IPS DF 19.7 (cell line): Measurements from ENCODE around the gene MGLL.

ENCODE experiments used
- DNase-seq: peaks from one replicate; pipeline ENCODE4 v3.0.0-alpha.2; 2013; ENCODE audit warnings: low read depth, low spot score

Gene MGLL

DNA sequence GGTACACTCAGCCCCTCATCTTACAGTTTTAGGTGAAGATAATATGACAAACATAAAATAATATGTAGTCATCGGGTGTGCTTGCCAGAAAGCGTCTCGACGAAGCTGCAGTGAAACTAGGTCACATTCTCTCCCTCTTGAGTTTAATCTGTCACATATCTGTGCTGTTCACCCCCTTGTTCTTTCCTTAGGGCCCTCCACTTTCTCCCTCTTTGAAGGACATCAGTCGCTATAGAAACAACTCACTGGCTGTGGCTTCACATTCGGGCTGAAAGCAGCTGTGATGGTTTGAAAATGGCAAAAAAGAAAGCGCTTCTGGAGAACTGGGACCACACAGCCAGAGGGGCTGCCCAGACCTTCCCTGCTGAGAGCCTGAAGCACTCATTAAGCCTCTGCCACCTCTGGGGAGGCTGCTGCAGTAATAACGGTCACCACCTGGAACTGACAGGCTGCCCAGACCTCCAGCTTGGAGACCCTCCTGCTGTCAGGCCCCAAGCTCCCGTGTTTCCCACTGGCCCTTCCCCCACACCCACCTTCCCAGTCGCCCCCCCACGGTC, 99.2 kb downstream of the MGLL start:
- no peak for DNase-seq

DNA sequence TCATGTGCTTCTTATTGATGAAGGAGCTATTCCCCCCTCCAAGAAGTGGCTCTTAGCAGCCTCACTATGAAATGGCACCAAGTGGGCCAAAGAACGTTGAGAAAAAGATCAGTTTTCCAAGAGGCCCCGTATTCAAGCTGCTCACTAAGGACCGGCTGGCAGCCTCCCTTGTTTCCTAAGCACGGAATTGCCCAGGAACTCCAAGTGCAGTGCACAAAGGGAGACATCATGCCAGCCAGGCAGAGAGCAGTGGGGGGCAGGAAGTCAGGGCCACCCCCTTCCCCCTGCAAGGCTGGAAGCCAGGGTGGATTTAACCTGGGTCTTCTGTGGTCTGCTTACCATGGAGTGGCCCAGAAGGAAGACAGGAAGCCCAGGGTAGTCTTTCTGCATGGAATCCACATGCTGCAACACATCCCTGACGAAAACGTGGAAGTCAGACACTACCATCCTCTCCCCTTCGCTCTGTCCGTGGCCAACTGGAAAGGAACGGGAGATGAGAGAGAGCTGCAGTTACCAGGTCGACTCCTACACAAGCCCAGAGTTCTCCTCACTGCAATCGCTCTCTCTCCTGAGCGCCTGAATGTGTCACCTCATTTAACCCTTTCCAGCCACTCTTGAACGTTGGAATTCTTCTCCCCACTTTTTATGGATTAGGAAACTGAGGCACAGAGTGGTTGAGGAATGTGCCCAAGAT, 100.1 kb downstream of the MGLL start:
- DNase-seq = peak; percentile 35

DNA sequence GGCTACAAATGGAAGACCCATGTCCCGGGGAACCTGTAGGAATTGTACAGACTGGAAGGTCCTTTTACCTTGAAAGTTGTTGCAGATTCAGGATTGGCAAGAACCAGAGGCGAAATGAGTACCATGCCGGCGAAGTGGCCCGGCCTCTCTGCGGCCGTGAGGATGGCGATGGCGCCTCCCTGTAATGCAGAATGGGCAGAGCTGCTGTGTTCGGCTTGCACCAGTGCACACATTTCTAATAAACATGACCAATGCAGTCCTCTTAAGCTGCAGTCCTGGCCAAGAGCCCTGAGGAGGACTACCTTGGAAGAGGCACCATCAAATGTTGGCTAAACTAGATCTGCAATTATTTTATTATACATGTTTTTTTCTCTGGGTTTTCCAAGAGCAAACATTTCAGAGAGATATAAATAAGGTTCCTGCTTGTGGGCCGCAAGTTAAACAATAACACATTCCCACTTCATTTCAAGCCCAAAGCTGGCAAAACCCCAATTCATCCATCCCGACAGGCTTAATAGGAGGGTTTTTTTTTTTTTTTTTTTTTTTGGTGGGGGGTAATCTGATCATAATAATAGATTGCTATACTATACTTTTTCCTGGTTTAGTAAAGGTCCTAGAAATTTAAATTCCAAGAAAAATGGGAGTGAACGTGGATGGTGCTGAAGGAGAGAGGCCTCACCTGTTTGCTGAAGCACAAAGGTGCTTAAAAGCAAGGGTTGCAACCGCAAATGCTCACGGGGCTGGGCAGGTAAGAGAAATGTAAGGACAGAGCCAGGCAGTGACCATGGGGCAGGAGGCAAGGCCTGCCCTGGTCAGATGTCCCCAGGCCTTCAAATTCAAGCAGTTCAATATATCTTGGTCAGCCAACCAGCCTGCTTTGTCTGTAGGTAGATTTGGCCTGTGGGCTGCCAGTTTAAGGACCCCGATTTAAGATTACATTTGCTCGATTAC, 101.1 kb downstream of the MGLL start:
- no peak for DNase-seq

DNA sequence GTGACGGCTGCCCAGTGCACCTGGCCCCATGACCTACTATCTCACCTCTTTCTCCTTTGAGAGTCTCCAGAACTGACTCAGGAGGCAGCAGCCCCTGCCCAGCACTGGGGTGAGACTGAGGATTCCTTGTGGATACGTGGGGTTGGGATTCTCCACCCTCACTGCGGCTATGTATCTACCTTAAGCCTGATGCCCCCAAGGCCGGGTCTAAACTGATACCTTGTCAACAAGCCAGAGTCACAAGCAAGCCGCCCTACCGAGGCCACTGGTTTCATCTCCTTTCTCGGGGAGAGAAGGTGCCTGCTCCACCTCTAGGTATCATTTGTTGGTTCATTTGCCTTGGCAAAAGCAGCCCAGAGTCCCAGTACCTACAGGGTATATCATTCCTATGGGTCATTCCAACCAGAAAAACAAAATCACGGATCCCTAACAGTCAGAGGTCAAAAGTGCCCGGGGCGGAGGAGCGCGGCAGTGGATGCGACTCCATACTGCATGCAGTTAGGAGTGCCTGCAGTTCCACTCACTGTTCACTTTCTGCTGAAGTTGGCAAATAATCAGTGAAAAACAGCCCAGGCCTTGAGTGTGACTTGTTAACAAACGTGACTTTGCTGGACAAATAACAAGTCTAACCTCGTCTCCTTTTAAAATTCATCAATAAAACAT, 102.0 kb downstream of the MGLL start:
- DNase-seq = no peak

DNA sequence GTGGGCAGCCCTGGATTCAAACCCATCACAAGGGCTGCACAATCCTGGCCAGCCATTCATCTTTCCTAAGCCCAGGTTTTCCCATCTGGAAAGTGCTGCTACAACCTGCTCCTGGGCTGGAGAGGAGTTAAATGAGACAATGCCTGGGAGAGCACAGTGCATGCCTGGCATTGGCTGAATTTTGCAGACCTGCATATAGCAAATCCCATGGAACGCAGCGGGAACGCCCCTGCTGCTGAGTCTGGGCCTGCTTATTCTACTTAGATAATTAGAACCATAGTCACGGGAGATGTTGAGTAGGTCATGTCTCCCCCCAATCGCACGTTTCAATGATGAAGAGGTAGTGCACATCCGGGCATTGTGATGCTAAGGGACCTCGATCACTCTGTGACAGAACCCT, 102.9 kb downstream of the MGLL start:
- no peak for DNase-seq

DNA sequence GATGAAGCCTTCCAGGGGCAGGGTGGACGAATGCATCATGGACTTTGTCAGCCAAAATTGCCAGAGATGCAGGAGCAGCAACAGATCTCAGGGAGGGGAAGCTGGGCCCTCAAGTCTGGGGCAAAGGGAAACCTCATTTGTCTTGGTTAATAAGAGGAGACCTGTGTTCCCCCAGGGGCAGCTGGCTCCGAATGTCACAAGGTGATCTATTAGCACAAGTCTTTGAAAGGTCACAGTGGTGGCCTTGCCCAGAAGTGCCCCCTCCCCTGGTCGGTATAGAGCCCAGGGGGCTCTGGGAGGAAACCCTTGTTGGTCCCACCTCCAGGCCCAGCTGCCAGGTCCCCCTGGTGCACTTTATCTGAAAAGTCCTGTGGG, 103.4 kb downstream of the MGLL start:
- no peak for DNase-seq

DNA sequence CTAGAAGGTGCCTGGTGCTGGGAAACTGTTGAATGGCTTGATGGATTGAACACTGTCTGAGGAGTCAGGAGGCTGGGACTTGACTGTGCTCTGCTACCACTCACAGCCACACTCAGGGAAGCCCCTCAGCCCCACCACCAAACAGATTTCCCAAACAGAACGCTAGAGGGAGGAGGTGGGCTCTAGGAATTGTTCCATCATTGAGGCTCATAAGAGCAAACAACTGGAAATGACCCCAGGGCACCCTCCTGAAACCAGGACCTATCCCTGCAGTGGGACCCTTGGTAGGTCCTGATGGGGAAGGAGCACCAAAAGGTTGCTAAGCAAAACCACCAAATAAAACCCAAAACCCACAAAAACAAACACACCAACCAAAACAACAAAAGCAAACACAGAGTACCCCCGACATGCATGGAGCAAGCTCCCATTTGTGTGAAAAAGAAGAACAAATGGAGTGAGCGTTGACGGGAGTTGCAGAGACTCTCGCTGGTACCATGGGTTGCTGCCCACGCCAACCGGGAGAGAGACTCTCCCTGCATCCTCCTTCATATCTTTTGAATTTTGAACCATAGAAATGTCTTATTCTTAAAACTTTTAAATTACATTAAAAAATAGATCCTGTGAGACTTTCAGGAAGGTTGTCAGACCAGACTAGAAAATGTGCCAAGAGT, 103.9 kb downstream of the MGLL start:
- no peak for DNase-seq

DNA sequence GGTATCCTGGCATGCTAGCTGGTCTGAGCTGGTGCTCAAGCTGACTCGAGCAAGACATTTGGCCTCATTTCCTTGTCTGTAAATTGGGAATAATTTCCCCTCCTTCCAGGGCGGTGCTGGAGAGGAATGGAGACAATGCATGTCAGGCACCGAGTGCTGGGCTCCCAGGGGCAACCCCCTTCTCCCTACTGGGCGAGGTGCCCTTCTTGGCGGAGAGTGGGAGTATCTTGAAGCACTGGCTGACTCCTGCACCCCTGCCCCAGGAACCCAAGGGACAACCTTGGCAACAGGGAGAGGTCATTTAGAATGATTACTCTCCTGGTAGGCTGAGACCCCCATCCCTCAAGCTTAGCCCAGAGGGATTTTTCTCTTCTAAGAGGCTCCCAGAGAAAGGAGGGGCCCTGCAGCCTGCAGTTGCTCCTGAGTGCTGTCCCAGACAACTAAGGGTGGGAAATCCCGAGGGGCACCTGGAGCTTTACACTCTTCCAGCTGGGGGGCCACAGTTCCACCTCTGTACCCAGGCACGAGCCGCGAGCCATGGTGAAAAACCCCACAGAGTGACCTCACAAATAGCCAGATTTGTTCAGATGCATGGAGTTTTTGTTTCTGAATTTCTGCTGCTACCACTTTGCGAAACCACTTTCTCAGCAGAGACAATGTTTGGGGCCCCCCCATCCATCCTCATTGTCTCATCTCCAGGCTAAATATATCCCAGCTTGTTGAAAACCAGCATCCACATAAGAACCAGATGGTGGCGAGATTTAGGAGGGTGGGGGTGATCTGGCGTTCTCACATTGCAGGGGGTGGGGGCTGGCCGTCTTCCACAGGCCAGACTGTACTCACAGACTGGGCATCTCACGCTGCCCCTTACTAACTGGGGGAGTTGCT, 104.7 kb downstream of the MGLL start:
- no peak for DNase-seq

DNA sequence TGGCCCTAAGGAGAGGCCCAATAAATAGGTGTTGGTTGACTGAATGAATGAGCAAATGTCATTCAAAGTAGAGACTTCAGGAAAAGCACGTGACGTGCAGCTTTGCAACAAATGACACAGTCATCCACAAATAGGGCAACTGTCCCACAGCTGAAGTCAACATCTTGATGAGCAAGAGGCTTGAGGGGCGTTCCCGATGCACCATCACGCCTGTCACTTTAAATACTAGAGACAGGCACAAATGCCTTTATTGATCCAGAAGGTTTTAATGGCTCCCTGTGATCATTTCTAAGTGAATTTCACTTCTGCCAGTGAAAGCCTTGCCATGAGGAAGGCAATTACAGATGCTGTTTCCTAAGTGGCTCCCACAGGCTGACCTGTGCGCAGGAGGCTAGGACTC, 105.9 kb downstream of the MGLL start:
- no peak for DNase-seq

DNA sequence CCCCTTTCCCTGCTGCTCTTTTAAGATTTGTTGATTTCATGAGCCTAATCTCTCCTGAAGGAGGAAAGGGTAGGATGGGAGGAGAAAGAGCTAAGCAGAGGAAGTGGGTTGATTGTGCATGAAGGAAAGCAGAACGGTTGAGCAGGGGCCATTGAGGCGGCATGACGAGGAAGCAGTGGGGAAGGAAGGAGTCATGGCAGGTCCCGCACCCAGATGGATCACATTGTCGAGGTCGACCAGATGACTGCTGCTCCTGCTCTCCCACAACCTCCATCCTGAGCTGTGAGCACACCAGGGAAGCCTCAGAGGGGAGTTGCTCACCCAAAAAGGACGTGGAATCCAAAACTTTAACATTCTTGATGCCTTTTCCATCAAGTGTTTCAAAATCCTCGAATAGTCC, 106.8 kb downstream of the MGLL start:
- no peak for DNase-seq

DNA sequence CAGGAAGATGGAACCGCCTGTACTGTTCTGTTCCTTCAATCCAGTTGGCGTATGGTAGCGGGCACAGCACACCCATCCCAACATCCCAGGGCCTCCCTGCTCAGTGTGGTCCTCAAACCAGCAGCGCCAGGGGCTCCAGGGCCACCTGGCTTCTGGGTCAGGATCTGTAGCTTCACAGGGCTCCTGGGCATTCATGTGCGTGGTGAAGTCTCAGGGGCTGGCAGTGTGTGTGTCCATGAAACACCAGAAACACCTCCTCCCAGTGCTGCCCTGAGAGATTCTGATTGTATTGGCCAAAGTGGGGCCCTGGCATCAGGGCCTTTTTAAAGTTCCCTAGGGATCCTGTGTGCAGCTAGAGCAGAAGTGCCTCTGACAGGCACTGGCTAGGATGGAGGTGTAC, 107.4 kb downstream of the MGLL start:
- no peak for DNase-seq

DNA sequence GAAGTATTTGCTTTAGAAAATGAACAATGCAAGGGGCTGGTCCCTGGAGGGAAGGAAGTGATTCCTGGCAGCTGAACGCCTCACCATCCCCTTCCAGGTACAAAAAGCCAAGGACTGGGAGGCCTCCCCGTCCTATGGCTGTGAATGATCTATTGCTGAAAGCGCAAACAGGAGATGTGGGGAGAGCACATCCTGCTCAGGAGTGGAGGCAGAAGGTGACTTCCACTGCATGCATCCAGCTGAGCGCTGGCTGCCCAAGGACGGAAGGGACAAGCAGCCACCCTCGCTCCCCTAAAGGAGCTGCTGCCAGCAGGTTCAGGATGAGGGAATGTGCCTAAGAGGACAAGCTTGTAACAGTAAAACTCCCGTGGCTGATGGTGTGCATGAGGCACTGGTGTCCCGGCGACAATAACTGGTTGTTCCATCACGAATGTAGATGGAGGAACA, 108.2 kb downstream of the MGLL start:
- no peak for DNase-seq

DNA sequence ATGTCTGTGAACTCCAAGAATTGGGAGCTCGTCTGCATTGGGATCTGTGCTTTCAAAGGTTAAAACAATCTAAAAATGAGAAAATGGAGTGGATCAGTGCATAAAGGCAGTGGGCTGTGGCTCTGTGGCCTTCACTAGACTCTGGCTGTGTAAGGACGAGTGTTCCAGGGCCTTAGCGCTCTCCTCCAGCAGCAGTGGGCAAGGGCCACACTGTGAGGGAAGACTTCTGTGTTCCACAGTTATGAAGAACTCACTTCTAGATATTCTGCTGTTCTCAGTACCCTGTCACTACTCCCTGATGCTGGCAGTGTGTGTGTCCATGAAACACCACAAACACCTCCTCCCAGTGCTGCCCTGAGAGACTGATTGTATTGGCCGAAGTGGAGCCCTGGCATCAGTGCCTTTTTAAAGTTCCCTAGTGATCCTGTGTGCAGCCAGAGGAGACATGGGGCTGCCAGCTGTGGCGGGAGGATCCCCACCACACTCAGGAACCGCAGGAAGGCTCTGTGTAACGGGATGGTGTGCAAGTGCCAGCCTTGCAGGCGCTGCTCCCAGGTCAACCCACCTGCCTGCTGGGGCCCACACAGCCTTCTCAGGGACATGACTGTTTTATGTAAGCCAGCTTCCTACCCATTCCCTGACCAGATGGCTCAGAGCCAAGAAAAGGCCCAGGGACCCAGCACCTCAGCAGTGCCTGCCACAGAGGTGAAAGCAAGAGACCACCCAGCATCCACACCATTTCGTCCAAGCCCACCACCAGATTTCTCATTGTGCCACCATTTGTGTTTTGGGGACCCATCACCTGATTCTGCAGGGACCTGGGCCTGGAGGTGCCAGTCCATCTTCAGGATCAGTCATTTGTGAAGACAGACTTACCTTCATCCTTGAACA, 109.2 kb downstream of the MGLL start:
- DNase-seq = no peak

DNA sequence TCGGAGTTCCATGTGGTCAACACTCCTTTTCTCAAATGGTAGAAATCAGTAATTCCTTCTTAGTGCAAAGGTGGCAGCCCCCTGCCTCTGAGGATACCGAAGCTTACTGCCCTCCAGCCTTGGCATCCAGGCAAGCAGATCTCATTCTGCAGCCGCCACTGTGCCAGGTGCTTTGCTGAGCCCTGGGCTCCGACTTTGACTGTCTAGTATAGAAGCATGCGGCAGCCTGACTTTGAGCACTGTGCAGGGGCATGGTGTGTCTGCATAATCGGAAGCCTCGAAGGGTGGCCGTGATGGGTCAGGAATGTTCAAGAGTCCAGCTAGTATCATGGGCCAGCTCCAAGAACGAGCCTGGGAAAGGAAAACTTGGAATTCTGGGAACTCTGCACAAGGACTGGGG, 109.9 kb downstream of the MGLL start:
- no peak for DNase-seq

DNA sequence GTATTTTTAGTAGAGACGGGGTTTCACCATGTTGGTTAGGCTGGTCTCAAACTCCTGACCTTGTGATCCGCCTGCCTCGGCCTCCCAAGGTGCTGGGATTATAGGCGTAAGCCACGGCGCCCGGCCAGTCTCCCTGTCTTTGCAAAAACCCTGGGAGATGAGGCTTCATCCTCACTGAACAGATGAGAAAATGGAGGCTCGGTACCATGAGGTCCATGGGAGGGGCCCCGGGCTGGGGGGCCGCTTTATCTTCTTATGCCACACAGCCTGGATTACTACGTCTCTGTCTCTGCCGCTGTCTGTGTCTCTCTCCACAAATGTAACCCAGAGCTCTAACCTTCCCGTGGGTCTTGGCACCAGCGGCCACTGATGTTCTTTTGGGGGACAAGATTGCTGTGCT, 110.4 kb downstream of the MGLL start:
- no peak for DNase-seq

DNA sequence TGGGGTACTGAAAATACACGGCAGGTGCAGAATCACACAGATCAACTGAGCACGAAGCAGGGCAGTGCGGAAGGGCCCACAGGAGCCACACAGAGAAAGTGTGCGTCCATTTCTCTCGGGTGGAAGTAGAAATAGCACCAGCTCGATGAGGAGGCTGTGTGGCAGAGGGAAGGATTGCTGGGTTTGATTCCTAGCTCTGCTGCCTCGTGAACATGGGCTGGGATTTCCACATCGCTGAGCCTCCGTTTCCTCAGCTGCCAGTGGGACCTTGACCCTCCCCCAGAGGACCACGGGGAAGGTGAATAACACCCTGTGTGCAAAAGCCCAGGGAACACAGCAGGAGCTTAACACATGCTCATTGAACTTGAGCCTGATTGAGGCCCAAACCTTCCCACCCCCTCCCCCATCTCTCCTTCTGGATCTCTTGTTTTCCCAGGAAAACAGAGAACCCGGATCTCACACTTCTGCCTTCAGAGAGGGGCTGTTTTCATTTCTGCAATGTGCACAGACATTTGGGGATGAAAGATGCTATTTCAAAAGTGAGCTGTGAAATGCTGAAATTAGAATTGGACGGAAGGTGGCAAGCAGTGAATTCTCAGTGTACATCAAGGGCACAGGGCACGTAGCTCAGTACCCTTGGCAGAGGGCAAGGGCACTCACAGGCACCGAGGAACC, 111.2 kb downstream of the MGLL start:
- no peak for DNase-seq

DNA sequence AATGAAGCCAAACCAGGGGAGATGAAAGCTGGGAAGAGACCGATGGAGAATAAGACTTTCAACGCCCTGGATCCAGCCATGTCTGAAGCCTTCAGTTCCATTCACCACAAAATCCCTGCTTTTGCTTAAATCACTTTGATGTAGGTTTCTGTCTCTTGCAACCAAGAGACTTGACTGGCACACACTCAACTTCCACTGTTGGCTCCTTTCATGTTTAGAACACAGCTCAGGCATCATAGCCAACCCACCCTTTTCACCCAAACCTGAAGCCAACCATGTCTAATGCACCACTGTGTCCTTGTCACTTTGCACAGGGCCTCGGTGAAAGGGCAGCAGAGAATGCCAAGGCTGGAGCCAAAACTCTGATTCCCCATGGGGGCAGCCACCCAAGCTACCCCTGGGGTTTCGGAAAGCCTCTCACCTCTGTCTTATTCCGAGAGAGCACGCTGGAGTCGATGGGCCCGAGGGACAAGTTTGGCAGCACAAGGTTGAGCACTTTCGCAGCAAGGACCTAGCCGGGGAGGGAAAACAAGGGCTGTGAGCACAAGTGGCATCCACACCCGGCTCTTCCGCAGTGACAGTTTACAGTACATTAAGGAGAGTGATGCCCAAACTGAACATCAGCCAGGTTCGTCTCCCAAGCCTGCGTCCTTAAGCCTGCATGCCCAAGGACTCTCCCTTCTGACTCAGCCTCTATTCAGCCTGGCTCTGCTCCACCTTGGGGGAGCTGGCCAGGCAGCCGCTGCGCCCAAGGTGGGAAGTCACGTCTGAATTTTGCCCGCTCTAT, 112.0 kb downstream of the MGLL start:
- DNase-seq = no peak
